ENCODE measurements around the gene TDRD9. TPM values are rescaled to one million over a fixed set of nuclear protein-coding genes. Genes with fewer than 3 reads are reported as not detected.

TDRD9 gene
- total and polyA plus RNA-seq, 2 donors from 2014 or later, result 1.6 to 6.6 TPM

DNA sequence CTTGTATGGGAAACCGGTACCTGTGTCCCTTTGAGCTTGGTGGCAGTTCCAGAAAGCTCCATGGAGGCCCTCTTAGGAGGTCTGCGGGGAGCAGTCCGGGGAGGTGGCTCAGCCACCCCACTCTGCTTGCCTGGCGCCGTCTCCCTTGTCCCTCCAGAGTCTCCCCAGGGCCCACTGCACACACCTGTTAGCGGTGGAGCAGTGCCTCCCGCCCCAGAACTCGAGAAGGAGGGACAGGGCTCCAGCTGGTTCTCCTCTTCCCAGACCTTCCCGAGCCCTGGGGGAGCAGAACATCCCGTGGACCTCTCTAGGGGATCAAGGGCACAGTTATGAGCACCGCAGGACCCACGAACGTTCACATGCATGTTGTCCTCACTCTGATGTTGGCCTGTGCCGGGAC is 168.1 kb downstream of the TDRD9 start:
- no peak for FAIRE-seq
- H3K9me3 ChIP-seq (ENCODE audit: control insufficient read depth in 2 of 3, insufficient read depth in 1 of 3, low read length in 3 of 3), result no peaks in the 10 kb centered on the region
- H3K36me3 ChIP-seq (ENCODE audit: control insufficient read depth in 2 of 3, insufficient read depth in 3 of 3, low read length in 3 of 3), result no peaks in the 10 kb centered on the region
- H3K4me1 ChIP-seq (ENCODE audit: control insufficient read depth in 2 of 3, insufficient read depth in 2 of 3, low read depth in 1 of 3, low read length in 3 of 3), result no peaks in the 10 kb centered on the region
- no peak overlapping the region for H3K9ac ChIP-seq (ENCODE audit: low read length in 3 of 3)
- intact Hi-C loops (cut with DNase I), result no loop called here
- no peak overlapping the region for H3K27ac ChIP-seq (ENCODE audit: low read depth in 2 of 2, low read length in 2 of 2)
- no peak overlapping the region for H3K4me3 ChIP-seq (ENCODE audit: low read length in 3 of 3)
- TF ChIP-seq, protein P1, sequence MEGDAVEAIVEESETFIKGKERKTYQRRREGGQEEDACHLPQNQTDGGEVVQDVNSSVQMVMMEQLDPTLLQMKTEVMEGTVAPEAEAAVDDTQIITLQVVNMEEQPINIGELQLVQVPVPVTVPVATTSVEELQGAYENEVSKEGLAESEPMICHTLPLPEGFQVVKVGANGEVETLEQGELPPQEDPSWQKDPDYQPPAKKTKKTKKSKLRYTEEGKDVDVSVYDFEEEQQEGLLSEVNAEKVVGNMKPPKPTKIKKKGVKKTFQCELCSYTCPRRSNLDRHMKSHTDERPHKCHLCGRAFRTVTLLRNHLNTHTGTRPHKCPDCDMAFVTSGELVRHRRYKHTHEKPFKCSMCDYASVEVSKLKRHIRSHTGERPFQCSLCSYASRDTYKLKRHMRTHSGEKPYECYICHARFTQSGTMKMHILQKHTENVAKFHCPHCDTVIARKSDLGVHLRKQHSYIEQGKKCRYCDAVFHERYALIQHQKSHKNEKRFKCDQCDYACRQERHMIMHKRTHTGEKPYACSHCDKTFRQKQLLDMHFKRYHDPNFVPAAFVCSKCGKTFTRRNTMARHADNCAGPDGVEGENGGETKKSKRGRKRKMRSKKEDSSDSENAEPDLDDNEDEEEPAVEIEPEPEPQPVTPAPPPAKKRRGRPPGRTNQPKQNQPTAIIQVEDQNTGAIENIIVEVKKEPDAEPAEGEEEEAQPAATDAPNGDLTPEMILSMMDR (IDR thresholded peaks at IDR 0.05; ENCODE audit: borderline replicate concordance, extremely low read depth, insufficient read depth), result no peak
- H3K27me3 ChIP-seq (ENCODE audit: control insufficient read depth, insufficient read depth, low read length), result no peaks in the 10 kb centered on the region
- peak in 1 of 5 donors; percentile 49 for DNase-seq

DNA sequence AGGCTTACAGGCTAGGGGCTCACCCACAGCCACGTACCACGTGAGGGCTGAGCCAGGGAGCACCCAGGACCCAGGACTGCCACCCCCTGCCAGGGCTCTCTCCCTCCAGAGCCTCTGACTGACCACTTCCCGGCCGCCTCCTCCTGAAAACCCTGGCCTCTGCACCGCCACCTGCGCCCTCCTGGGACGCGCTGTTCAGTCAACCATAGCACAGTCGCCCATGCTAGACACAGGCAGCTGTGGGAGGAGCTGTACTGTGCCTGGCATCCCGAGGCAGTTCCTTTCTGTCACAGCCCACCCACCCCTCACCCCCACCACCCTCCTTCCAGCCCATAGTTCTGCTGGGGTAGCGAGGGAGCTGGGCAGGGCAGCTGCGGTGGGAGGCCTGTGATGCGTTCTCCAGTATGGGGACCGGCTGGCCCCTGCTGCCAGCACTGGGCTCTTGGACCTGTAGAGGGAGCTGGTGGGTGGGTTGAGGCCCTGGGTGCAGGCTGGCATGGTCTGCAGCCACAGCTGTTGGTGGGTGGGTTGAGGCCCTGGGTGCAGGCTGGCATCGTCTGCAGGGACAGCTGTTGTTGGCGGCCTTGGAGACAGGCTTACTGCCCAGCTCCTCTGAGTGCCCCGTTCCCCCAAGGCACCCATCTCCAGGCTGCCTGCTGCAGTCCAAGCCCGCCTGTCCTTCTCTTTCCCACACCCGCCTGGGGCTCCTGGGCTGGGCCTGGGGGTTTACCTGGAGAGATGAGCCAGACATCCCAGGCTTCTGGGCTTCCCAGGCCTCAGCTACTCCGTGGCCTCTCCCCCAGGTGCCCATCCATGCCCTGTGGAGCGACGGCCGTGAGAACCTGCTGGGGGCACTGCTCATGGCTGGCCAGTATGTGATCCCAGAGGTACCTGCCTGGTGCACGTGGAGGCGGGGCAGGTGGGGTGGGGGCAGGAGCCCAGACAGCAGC is 168.8 kb downstream of the TDRD9 start:
- intact Hi-C loops (cut with DNase I), result no loop called here

DNA sequence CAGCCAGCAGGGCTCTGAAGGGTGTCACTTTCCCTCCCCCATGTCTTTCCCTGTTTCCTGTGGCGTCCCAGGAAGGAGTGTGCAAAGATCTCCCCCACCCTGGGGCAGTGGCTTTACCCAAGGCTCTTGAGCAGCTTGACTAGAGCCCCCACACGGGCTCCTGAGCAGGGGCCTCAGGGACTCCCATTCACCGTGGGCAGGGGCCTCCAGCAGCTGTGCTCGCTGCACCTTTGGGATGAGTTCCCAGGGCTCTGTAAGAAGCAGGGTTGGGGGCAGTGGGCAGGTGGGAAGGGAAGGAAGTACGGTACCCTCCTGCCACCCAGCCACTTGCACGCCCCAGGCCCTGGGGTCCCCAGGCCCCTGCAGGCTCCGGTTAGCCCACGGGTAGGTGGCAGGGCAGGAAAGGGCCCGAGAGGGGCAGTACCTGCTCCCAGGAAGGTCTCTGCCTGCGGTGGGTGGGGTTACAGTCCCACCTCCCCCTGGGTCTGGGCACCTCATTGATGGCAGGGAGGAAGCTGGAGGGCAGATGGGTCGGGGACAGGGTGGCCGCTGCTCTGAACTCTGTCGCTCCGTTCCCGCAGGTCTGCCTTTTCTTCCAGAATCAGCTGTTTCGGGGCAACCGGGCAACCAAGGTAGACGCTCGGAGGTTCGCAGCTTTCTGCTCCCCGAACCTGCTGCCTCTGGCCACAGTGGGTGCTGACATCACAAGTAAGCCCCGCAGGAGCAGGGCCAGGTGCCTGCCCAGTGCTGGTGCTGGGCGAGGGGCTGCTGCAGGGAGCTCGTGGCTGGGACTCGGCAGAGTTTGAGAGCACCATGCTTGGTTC is 170.2 kb downstream of the TDRD9 start:
- no peaks in the 10 kb centered on the region for H3K36me3 ChIP-seq (ENCODE audit: control insufficient read depth in 2 of 3, insufficient read depth in 3 of 3, low read length in 3 of 3)
- H3K9me3 ChIP-seq (ENCODE audit: control insufficient read depth in 2 of 3, insufficient read depth in 1 of 3, low read length in 3 of 3), result no peaks in the 10 kb centered on the region
- H3K4me1 ChIP-seq (ENCODE audit: control insufficient read depth in 2 of 3, insufficient read depth in 2 of 3, low read depth in 1 of 3, low read length in 3 of 3), result no peaks in the 10 kb centered on the region
- no peak overlapping the region for H3K9ac ChIP-seq (ENCODE audit: low read length in 3 of 3)
- no peaks in the 10 kb centered on the region for H3K27me3 ChIP-seq (ENCODE audit: control insufficient read depth, insufficient read depth, low read length)
- H3K27ac ChIP-seq (ENCODE audit: low read depth in 2 of 2, low read length in 2 of 2), result no peak overlapping the region
- TF ChIP-seq, protein P1 (IDR thresholded peaks at IDR 0.05; ENCODE audit: borderline replicate concordance, extremely low read depth, insufficient read depth), result no peak
- no peak overlapping the region for H3K4me3 ChIP-seq (ENCODE audit: low read length in 3 of 3)
- FAIRE-seq (no peak), DNase-seq (peak in 1 of 5 donors; percentile 52)
- intact Hi-C loops (cut with DNase I), result no loop called here

More for the DNA sequence above, 168.8 kb downstream of the TDRD9 start:
- H3K4me3 ChIP-seq (ENCODE audit: low read length in 3 of 3), result no peak overlapping the region
- FAIRE-seq (no peak), DNase-seq (peak in 1 of 5 donors; percentile 73)
- TF ChIP-seq, protein P1 (IDR thresholded peaks at IDR 0.05; ENCODE audit: borderline replicate concordance, extremely low read depth, insufficient read depth), result no peak
- no peak overlapping the region for H3K27ac ChIP-seq (ENCODE audit: low read depth in 2 of 2, low read length in 2 of 2)
- H3K9ac ChIP-seq (ENCODE audit: low read length in 3 of 3), result no peak overlapping the region
- H3K4me1 ChIP-seq (ENCODE audit: control insufficient read depth in 2 of 3, insufficient read depth in 2 of 3, low read depth in 1 of 3, low read length in 3 of 3), result no peaks in the 10 kb centered on the region
- no peaks in the 10 kb centered on the region for H3K27me3 ChIP-seq (ENCODE audit: control insufficient read depth, insufficient read depth, low read length)
- H3K9me3 ChIP-seq (ENCODE audit: control insufficient read depth in 2 of 3, insufficient read depth in 1 of 3, low read length in 3 of 3), result no peaks in the 10 kb centered on the region
- H3K36me3 ChIP-seq (ENCODE audit: control insufficient read depth in 2 of 3, insufficient read depth in 3 of 3, low read length in 3 of 3), result no peaks in the 10 kb centered on the region
